ENCODE data around the gene SSU72.
"Not testable (repeated sequence)": the region's sequence is repeated elsewhere in the genome, so short reads cannot be mapped to it uniquely, and the experiment has no call there.

GRCh38 chr1:1523651-1524050 is 51.0 kb downstream of the SSU72 start:
- TF ChIP-seq CTCF (IDR thresholded peaks at IDR 0.05); POLR2AphosphoS5 (IDR thresholded peaks at IDR 0.05; ENCODE audit: low read depth, low read length); REST (IDR thresholded peaks at IDR 0.05; ENCODE audit: insufficient read depth in 1 of 2, low read depth in 2 of 2, low read length in 1 of 2); SIN3A (IDR thresholded peaks at IDR 0.05; ENCODE audit: borderline replicate concordance, insufficient read depth, low read depth, low read length): not testable (repeated sequence)

Measured in Panc1 (cell line).